Measurements from ENCODE around the gene DGKH. TPM values are rescaled to one million over a fixed set of nuclear protein-coding genes. Genes with fewer than 3 reads are reported as not detected.

DGKH gene
- total and polyA plus RNA-seq, 10 of the 15 experiments (the other 5 are each of a cell fraction or from before 2014, with no cell fraction given): 1.3 to 15.2 (median 7.3) TPM

DNA sequence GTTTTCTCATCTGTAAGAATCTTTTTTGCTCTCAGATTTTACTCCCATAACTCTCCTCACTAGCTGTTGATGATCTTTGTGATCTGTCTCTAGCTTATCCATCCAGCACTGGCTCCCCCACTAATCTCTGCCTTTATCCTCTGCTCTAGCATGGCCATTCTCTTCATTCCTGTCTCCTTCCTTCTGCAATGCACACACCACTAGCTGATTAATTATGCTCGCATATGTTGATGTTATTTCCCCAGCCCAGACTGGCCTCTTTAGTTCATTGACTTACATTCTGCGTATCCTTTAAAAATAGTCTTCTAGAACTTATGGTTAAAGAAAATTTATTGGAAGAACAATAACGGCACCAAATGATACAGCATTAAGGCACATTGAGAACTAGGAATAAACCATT lies 52.5 kb downstream of the DGKH start:
- Histone ChIP-seq H3K9ac (ENCODE audit: control insufficient read depth, insufficient read depth, low read length) (no peak overlapping the region), H3K79me2 (ENCODE audit: control insufficient read depth, insufficient read depth, low read length) (peaks cover 3% of the 10 kb centered on the region; the same call in 1 of the 2 replicates), H3K27me3 (replicated peaks in 1 of 2; ENCODE audit: control insufficient read depth in 2 of 2, insufficient read depth in 2 of 2, low read length in 1 of 2) (no peaks in the 10 kb centered on the region), H3K4me1 (ENCODE audit: control insufficient read depth, insufficient read depth, low read length) (peaks cover 7% of the 10 kb centered on the region; the same call in 1 of the 2 replicates), H2AFZ (ENCODE audit: control insufficient read depth, low read depth, low read length) (no peak overlapping the region), H3K27ac (ENCODE audit: control insufficient read depth, insufficient read depth) (no peak overlapping the region), H4K20me1 (ENCODE audit: control insufficient read depth, insufficient read depth) (no peaks in the 10 kb centered on the region), H3K9me3 (replicated peaks; ENCODE audit: control insufficient read depth, insufficient read depth, low read length) (no peaks in the 10 kb centered on the region; the same call in 2 of the 3 replicates), H3K4me3 (no peak overlapping the region), H3K36me3 (ENCODE audit: control insufficient read depth in 2 of 2, insufficient read depth in 2 of 2, low read length in 1 of 2) (no peaks in the 10 kb centered on the region), H3K4me2 (ENCODE audit: control insufficient read depth, insufficient read depth) (no peak overlapping the region)
- FAIRE-seq: no peak
- DNase-seq (ENCODE audit: low read depth, low spot score): no peak
- POLR2A ChIA-PET: no interaction called here
- no TSS peak for BruUV-seq (replicated peaks)
- in situ Hi-C loops (cut with MboI): loop anchor here (5.0 kb wide), 1 partner anchor 194 kb away; no protein-coding TSS in a partner anchor
- intact Hi-C loops (cut with micrococcal nuclease; ENCODE audit: unreplicated experiment): no loop called here
- SMC1A ChIA-PET (ENCODE audit: uncharacterized antibody, unreplicated experiment): interaction anchor here (1.1 to 1.6 kb wide), 4 partner anchors 9 to 433 kb away, joined by 3 to 7 read pairs (median 4); no protein-coding TSS in a partner anchor
- no peak for ATAC-seq
- RAD21 ChIA-PET (ENCODE audit: unreplicated experiment): no interaction called here
- 98% methylated on average over 3 of the region's 3 CpGs for WGBS (ENCODE audit: insufficient coverage, insufficient replicate concordance, low lambda C conversion rate, missing lambda C conversion rate)
- CTCF ChIA-PET: interaction anchor here (1.4 kb wide), 1 partner anchor 55 kb away, joined by 3 read pairs; no protein-coding TSS in a partner anchor
- TF ChIP-seq SUPT20H (IDR thresholded peaks at IDR 0.05; ENCODE audit: borderline replicate concordance, control insufficient read depth, low read depth, low read length) (no peak), EZH2 (IDR thresholded peaks at IDR 0.05; ENCODE audit: borderline replicate concordance, control insufficient read depth, low read depth, low read length) (no peak), HDGF (IDR thresholded peaks at IDR 0.05) (no peak), ZZZ3 (IDR thresholded peaks at IDR 0.05; ENCODE audit: control insufficient read depth, insufficient read length, low read depth) (no peak), ZBED1 (IDR thresholded peaks at IDR 0.05; ENCODE audit: borderline replicate concordance) (no peak), POU2F2 (IDR thresholded peaks at IDR 0.05; ENCODE audit: borderline replicate concordance, low read depth, low read length) (no peak), PAX5 (IDR thresholded peaks at IDR 0.05; ENCODE audit: borderline replicate concordance, low read depth, low read length) (no peak), NR2C1 (IDR thresholded peaks at IDR 0.05) (no peak), MTA3 (IDR thresholded peaks at IDR 0.05; ENCODE audit: borderline replicate concordance, low read length) (no peak), POLR2A (IDR thresholded peaks at IDR 0.05; ENCODE audit: low read depth, low read length) (no peak)
- TF ChIP-seq, protein P1, sequence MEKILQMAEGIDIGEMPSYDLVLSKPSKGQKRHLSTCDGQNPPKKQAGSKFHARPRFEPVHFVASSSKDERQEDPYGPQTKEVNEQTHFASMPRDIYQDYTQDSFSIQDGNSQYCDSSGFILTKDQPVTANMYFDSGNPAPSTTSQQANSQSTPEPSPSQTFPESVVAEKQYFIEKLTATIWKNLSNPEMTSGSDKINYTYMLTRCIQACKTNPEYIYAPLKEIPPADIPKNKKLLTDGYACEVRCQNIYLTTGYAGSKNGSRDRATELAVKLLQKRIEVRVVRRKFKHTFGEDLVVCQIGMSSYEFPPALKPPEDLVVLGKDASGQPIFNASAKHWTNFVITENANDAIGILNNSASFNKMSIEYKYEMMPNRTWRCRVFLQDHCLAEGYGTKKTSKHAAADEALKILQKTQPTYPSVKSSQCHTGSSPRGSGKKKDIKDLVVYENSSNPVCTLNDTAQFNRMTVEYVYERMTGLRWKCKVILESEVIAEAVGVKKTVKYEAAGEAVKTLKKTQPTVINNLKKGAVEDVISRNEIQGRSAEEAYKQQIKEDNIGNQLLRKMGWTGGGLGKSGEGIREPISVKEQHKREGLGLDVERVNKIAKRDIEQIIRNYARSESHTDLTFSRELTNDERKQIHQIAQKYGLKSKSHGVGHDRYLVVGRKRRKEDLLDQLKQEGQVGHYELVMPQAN (conservative IDR thresholded peaks at IDR 0.05): no peak
- TF ChIP-seq, protein P2, sequence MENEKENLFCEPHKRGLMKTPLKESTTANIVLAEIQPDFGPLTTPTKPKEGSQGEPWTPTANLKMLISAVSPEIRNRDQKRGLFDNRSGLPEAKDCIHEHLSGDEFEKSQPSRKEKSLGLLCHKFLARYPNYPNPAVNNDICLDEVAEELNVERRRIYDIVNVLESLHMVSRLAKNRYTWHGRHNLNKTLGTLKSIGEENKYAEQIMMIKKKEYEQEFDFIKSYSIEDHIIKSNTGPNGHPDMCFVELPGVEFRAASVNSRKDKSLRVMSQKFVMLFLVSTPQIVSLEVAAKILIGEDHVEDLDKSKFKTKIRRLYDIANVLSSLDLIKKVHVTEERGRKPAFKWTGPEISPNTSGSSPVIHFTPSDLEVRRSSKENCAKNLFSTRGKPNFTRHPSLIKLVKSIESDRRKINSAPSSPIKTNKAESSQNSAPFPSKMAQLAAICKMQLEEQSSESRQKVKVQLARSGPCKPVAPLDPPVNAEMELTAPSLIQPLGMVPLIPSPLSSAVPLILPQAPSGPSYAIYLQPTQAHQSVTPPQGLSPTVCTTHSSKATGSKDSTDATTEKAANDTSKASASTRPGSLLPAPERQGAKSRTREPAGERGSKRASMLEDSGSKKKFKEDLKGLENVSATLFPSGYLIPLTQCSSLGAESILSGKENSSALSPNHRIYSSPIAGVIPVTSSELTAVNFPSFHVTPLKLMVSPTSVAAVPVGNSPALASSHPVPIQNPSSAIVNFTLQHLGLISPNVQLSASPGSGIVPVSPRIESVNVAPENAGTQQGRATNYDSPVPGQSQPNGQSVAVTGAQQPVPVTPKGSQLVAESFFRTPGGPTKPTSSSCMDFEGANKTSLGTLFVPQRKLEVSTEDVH (IDR thresholded peaks at IDR 0.05; ENCODE audit: low read depth, partially characterized antibody): no peak
- TF ChIP-seq, protein P3, sequence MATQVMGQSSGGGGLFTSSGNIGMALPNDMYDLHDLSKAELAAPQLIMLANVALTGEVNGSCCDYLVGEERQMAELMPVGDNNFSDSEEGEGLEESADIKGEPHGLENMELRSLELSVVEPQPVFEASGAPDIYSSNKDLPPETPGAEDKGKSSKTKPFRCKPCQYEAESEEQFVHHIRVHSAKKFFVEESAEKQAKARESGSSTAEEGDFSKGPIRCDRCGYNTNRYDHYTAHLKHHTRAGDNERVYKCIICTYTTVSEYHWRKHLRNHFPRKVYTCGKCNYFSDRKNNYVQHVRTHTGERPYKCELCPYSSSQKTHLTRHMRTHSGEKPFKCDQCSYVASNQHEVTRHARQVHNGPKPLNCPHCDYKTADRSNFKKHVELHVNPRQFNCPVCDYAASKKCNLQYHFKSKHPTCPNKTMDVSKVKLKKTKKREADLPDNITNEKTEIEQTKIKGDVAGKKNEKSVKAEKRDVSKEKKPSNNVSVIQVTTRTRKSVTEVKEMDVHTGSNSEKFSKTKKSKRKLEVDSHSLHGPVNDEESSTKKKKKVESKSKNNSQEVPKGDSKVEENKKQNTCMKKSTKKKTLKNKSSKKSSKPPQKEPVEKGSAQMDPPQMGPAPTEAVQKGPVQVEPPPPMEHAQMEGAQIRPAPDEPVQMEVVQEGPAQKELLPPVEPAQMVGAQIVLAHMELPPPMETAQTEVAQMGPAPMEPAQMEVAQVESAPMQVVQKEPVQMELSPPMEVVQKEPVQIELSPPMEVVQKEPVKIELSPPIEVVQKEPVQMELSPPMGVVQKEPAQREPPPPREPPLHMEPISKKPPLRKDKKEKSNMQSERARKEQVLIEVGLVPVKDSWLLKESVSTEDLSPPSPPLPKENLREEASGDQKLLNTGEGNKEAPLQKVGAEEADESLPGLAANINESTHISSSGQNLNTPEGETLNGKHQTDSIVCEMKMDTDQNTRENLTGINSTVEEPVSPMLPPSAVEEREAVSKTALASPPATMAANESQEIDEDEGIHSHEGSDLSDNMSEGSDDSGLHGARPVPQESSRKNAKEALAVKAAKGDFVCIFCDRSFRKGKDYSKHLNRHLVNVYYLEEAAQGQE (IDR thresholded peaks at IDR 0.05; ENCODE audit: low read depth, low read length): no peak
- TF ChIP-seq, protein P4, sequence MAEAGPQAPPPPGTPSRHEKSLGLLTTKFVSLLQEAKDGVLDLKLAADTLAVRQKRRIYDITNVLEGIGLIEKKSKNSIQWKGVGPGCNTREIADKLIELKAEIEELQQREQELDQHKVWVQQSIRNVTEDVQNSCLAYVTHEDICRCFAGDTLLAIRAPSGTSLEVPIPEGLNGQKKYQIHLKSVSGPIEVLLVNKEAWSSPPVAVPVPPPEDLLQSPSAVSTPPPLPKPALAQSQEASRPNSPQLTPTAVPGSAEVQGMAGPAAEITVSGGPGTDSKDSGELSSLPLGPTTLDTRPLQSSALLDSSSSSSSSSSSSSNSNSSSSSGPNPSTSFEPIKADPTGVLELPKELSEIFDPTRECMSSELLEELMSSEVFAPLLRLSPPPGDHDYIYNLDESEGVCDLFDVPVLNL (IDR thresholded peaks at IDR 0.05; ENCODE audit: low read depth, low read length): no peak
